IPS-15b (cell line): ENCODE data around the gene RAET1E.
"Not testable (repeated sequence)": the region's sequence is repeated elsewhere in the genome, so short reads cannot be mapped to it uniquely, and the experiment has no call there.

Source experiments
- H3K27me3 ChIP-seq: one replicate; pipeline ENCODE4 v1.6.1; 2013; ENCODE audit warnings: low read length; ENCODE audit not compliant: control insufficient read depth, insufficient read depth
- H3K36me3 ChIP-seq: one replicate; pipeline ENCODE4 v1.6.1; 2013; ENCODE audit warnings: low read length; ENCODE audit not compliant: control insufficient read depth, insufficient read depth
- H3K4me1 ChIP-seq: one replicate; pipeline ENCODE4 v1.6.1; 2013; ENCODE audit warnings: mild to moderate bottlenecking, low read length; ENCODE audit not compliant: control insufficient read depth, insufficient read depth
- H3K4me3 ChIP-seq: one replicate; pipeline ENCODE4 v1.5.1; 2013; ENCODE audit warnings: low read depth, low read length
- H3K9ac ChIP-seq: one replicate; pipeline ENCODE4 v1.6.1; 2013; ENCODE audit warnings: low read depth, mild to moderate bottlenecking, low read length
- H3K9me3 ChIP-seq: one replicate; pipeline ENCODE4 v1.6.1; 2013; ENCODE audit warnings: mild to moderate bottlenecking, low read length; ENCODE audit not compliant: control insufficient read depth, insufficient read depth

The RAET1E gene

DNA sequence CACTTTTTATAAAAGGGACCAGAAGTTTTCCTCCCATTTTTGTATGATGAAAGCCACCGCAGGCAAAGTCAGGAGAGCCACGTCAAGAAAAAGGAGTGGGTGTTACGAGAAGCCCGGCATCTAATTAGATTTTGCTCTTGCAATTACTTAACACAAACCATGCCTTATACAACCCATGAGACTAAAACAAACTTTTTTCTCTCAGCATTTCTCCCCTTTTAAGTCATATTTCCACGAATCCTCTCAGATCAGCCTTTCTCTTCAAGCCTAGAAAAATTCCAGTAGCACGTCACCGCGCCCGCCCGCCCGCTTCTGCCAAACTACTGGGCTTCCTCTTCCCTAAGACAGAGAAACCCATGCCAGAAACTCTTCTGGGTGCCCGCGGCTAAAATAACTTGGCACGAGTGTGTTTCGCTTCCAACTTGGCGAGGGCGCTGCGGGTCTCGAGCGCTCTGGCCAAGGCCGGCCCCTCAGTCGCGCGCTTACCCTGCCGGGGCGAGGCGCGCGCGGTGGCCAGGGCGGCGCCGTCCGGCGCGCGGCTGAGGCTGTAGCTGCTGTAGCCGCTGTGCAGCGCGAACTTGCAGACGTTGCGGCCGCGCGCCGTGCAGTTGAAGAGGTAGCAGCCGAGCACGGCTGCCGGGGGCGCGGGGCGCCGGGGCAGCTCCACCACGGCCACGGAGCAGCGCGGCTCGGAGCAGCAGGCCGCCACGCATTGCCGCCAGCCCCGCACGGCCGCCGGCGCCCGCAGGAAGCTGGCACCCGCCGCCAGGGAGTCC, 34.8 kb downstream of the RAET1E start:
- H3K4me1 ChIP-seq: peaks cover 11% of the 10 kb centered on the region
- peaks cover 20% of the 10 kb centered on the region for H3K27me3 ChIP-seq
- no peak overlapping the region for H3K9ac ChIP-seq

DNA sequence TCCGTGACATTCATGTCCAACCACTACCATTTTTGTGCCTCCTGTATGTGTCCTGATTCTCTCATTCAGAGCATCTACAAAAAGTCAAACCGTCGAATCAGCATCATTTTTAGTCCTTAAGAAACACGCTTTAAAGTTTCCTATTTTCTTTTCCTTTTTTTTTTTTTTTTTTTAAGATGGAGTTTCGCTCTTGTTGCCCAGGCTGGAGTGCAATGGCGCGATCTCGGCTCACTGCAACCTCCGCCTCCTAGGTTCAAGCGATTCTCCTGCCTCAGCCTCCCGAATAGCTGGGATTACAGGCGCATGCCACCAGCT, 35.5 kb downstream of the RAET1E start:
- not testable (repeated sequence) for H3K36me3 ChIP-seq, H3K4me1 ChIP-seq, H3K4me3 ChIP-seq, H3K9ac ChIP-seq, H3K9me3 ChIP-seq
- peaks cover 20% of the 10 kb centered on the region for H3K27me3 ChIP-seq

More for the DNA sequence above, 34.8 kb downstream of the RAET1E start:
- no peaks in the 10 kb centered on the region for H3K36me3 ChIP-seq
- no peaks in the 10 kb centered on the region for H3K9me3 ChIP-seq
- H3K4me3 ChIP-seq: peak overlapping the region; percentile 71

DNA sequence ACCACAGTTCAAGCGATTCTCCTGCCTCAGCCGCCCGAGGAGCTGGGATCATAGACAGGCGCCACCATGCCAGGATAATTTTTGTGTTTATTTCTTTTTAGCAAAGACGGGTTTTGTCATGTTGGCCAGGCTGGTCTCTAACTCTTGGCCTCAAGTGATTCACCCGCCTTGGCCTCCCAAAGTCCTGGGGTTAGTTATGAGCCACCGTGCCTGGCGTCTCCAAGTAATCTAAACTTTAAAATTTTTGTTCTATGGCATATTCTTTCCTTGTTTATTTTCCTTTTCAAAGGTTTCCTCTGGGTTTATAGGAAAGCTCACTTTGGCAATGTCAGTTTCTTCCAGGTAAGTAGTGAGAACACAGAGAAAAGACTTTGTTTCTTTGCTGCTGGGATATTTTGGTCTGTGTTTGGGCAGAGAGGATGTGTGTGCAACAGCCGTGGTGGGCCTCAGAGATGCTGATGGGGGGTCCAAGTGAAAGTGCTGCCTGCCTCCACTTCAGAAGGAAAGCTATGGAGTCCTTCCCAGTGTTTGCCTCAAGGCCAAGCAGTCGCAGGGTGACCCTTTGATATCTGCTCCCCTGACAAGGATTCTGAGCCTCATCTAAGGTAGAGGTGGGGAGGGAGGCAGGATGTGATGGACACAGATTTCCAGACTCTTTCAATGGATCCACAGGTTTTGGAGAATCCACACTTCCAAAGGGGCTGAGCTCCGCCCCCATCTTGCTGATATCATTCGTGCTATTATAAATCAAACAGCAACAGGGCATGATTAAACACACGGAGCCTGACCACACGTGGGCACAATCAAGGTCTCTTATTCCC, 36.1 kb downstream of the RAET1E start:
- H3K27me3 ChIP-seq: peaks cover 20% of the 10 kb centered on the region
- no peaks in the 10 kb centered on the region for H3K9me3 ChIP-seq
- H3K36me3 ChIP-seq: no peaks in the 10 kb centered on the region
- no peak overlapping the region for H3K4me3 ChIP-seq
- no peak overlapping the region for H3K9ac ChIP-seq
- H3K4me1 ChIP-seq: peaks cover 6% of the 10 kb centered on the region

DNA sequence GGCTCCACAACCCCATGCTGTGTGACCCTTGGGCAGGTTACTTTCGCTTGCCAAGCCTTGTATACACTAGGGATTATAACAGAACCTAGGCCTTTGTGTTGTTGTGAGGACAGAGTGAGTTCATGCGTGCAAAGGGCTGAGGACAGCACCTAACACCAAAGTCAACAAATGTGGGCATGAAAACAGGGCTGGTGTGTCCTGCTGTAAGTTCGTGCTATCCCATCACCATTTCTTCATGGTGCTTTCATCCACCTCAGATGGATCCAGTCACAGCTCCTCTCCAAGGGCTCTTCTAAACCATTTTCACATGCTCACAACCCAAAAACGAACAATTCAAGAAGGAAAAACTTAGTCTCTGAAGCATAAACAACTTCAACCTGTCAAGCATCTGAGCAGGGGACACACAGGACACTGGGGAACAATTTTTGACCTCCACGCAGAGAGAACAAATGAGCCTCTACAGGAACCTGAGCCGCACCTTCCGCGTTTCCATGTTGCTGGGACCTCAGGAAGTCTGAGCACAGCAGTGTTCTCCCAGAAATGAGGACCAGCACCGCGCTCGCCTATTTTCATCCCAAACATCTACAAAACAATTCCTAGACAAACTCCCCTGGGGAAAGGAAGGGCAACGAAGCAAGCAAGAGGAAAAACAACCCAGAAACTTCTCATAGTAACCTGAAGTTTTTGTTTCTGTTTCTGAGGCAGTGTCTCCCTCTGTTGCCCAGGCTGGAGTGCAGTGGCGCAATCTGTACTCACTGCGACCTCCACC, 36.9 kb downstream of the RAET1E start:
- H3K4me3 ChIP-seq: peak overlapping the region; percentile 4
- peaks cover 20% of the 10 kb centered on the region for H3K27me3 ChIP-seq
- H3K4me1 ChIP-seq: peaks cover 6% of the 10 kb centered on the region
- no peak overlapping the region for H3K9ac ChIP-seq
- no peaks in the 10 kb centered on the region for H3K36me3 ChIP-seq
- no peaks in the 10 kb centered on the region for H3K9me3 ChIP-seq

DNA sequence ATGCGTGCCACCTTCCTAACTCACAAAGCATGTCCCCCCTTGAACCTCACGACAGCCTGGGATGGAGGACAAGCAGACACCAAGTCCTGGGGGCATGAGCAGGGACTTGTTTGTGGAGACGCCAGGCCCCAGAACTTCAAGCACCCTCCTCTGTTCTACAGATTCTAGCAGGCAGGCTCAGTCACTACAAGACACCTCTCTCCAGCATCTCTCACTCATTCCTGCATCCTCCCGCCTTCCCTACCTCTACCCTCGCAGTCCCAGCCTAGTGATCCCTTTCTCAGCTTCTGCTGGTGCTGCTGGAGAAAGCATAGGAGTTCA, 37.4 kb downstream of the RAET1E start:
- H3K27me3 ChIP-seq: peaks cover 20% of the 10 kb centered on the region
- no peak overlapping the region for H3K4me3 ChIP-seq
- H3K4me1 ChIP-seq: peaks cover 6% of the 10 kb centered on the region
- no peaks in the 10 kb centered on the region for H3K36me3 ChIP-seq
- no peaks in the 10 kb centered on the region for H3K9me3 ChIP-seq
- no peak overlapping the region for H3K9ac ChIP-seq

DNA sequence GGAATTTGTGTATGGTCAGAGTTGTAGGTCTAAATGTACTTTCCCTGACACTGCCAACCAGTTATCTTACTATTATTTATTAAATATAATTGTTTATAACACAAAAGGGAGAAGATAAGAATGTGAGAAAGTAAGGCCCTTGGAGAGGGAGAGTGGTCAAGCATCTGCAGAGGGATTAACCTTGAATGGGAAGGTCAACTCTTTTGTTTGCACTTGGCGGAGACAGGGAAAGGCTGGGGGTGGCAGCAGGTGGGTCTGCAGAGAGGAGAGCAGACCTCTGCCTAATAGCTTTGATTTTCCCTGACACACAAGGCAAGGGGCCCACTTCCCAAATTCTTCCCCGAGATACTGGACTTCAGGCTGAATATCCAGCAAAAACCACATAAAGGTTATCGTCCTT, 38.0 kb downstream of the RAET1E start:
- Histone ChIP-seq H3K4me1 (peaks cover 7% of the 10 kb centered on the region), H3K36me3 (no peaks in the 10 kb centered on the region), H3K4me3 (no peak overlapping the region), H3K9me3 (no peaks in the 10 kb centered on the region), H3K9ac (no peak overlapping the region), H3K27me3 (peaks cover 20% of the 10 kb centered on the region)

DNA sequence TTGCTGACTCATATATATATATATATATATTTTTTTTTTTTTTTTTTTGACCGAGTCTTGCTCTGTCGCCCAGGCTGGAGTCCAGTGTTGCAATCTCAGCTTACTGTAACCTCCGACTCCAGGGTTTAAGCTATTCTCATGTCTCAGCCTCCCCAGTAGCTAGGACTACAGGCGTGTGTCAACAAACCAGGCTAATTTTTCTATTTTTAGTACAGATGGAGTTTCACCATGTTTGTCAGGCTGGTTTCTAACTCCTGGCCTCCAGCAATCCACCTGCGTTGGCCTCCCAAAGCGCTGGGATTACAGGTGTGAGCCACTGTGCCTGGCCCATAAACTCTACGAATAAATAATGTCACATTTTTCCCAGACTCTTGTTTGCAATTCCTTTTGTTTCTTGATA, 38.5 kb downstream of the RAET1E start:
- H3K9me3 ChIP-seq: no peaks in the 10 kb centered on the region
- H3K9ac ChIP-seq: no peak overlapping the region
- no peak overlapping the region for H3K4me3 ChIP-seq
- no peaks in the 10 kb centered on the region for H3K36me3 ChIP-seq
- peaks cover 10% of the 10 kb centered on the region for H3K4me1 ChIP-seq
- peaks cover 20% of the 10 kb centered on the region for H3K27me3 ChIP-seq

DNA sequence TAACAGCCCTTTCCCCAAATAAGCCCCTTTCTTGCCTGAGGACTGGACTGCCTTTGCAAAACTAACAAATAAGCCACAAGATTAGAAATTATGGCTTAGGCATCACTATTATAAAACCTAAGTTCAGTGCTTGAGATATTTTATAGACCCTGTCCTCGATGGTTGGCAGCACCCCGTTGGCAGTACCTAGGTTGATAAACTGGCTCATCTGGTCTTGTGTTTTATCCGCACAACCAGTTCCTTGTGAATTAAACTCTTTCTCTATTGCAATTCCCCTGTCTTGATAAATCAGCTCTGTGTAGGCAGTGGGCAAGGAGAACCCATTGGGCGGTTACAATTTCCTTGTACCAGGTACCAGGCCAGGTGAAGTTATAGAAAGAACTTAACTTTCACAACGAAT, 40.4 kb downstream of the RAET1E start:
- Histone ChIP-seq H3K27me3 (peaks cover 15% of the 10 kb centered on the region), H3K9ac (no peak overlapping the region), H3K4me3 (no peak overlapping the region), H3K36me3 (no peaks in the 10 kb centered on the region), H3K9me3 (no peaks in the 10 kb centered on the region), H3K4me1 (peaks cover 10% of the 10 kb centered on the region)

DNA sequence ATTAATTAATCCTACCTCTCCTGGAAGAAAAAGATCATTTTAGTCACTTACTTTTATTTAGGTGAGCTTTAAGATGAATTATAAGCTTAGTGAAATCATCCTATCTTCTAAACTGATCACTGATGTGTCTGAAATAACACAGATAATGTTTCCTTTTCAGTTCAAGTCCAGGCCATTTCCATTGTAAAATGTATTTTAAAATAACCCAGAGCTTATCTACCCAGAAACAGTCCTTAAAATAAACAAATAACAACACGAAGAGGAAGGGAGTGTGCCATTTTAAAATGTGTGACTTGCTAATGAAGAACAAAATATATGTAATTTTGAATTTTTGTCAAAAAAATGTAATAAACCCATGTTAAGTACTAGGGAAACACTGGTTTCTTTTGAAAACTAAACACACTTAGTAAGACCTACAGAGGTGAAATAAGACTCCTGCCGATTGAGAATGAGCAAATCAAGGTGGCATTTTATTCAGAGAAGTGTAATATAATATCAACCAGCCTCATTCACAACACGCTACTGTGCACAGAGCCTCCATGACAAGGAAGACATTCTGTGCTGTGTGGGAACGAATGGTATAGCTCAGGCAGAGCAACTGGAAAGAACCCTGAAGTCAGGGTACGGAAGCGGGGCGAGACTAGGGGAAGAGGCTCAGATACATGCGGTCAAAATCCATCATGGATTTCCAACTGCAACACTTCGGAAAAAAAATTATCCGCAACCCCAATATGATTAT, 41.5 kb downstream of the RAET1E start:
- Histone ChIP-seq H3K4me3 (no peak overlapping the region), H3K9ac (no peak overlapping the region), H3K4me1 (peaks cover 10% of the 10 kb centered on the region), H3K36me3 (no peaks in the 10 kb centered on the region), H3K9me3 (no peaks in the 10 kb centered on the region), H3K27me3 (peaks cover 6% of the 10 kb centered on the region)

DNA sequence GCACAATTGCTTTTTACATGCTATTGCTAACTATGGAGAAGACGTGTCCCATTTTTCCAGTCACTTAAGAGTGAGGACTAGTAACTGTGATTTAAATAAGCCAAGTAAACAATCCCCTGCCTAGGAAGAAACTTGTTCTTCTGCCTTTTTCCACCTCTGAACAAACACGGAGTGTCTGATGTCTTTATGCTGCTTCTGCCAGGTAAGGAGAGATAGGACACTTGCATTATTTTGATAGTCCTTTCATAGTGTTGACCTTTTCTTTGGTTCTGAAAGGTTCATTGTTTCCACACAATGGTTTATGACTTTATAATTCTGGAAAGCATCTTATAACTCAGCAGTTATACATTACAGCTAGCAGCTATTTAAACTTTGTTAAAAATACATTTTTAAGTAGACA, 42.2 kb downstream of the RAET1E start:
- Histone ChIP-seq H3K9me3 (no peaks in the 10 kb centered on the region), H3K27me3 (peaks cover 1% of the 10 kb centered on the region), H3K36me3 (no peaks in the 10 kb centered on the region), H3K4me1 (peaks cover 7% of the 10 kb centered on the region), H3K4me3 (no peak overlapping the region), H3K9ac (no peak overlapping the region)

DNA sequence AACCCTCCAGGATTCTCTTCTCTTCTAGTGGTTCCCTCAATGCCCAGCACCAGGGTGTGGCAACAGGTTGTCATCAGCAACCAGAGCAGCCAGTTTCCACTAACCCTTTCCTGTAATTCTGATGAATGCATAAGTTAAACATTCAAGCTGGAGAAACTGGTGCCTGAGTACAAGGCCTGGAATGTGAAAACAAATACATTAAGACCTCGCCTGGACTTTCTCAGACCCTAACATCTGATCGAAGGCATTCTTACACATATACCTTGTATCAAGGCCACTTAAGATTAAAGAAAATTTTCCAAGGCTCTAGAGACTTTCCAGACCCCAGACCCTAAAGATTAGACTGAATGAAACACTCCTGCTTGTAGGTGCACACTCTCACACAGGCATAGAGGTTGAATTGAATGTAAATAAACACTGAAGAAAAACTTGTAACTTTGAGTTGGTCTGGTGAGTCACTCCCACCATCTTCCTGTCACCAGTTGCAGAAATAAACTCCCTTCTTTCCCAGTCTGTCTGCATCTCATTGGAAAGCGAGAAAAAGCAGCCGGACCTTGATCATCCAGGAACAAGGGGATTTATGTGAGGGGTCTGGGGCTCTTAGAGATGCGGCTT, 42.8 kb downstream of the RAET1E start:
- no peak overlapping the region for H3K9ac ChIP-seq
- H3K9me3 ChIP-seq: no peaks in the 10 kb centered on the region
- H3K4me1 ChIP-seq: peaks cover 6% of the 10 kb centered on the region
- no peak overlapping the region for H3K4me3 ChIP-seq
- H3K27me3 ChIP-seq: no peaks in the 10 kb centered on the region
- no peaks in the 10 kb centered on the region for H3K36me3 ChIP-seq
